A549 (cell line): Measurements from ENCODE around the gene AFAP1. TPM values are rescaled to one million over a fixed set of nuclear protein-coding genes. Genes with fewer than 3 reads are reported as not detected.

Source experiments
- ATAC-seq, 2 experiments: fragments of 200-7000 bp in 1 of 2; fragments of >200 bp in 1 of 2; cut with Nextera tagmentation in 1 of 2; cut with Tn5 transposase in 1 of 2; 3 replicates each; pipeline versions ENCODE4 v1.8.0 to v1.9.1; 2018 to 2020; ENCODE audit warnings: mild to moderate bottlenecking in 1 of 2, moderate library complexity in 1 of 2
- CTCF ChIA-PET: fragments of 300-600 bp; sonication (Branson Sonifier 250); formaldehyde crosslinking; extraction: SDS; loops from one replicate; lab custom pipeline; 2021; ENCODE audit warnings: antibody characterized with exemption, inconsistent platforms; lab: Yijun Ruan, JAX
- POLR2A ChIA-PET: fragments of 350-600 bp; formaldehyde crosslinking; extraction: SDS; loops from one replicate; lab custom pipeline; 2021; ENCODE audit warnings: antibody characterized with exemption, inconsistent platforms; lab: Yijun Ruan, JAX
- DNase-seq, 2 experiments: peaks; one replicate each; pipeline versions ENCODE4 v3.0.0 to v3.0.0-alpha.2; 2011 to 2016; ENCODE audit warnings: low read depth in 1 of 2, low spot score in 1 of 2
- FAIRE-seq: peaks from 2 replicates; lab custom pipeline; 2011; peaks lifted over from hg19 to GRCh38; lab: Jason Lieb, UNC
- H3K27ac ChIP-seq, 2 experiments: fragments of >200 bp; sonication (Bioruptor Twin); formaldehyde crosslinking; 3 replicates each; pipeline ENCODE4 v1.5.1; 2016 to 2017
- H3K4me1 ChIP-seq: fragments of >200 bp; sonication (Bioruptor Twin); formaldehyde crosslinking; 3 replicates; pipeline ENCODE4 v1.6.1; 2016
- H3K4me2 ChIP-seq: fragments of >200 bp; sonication (Bioruptor Twin); formaldehyde crosslinking; 3 replicates; pipeline ENCODE4 v1.6.1; 2016
- H3K4me3 ChIP-seq: fragments of >200 bp; sonication (Bioruptor Twin); formaldehyde crosslinking; 3 replicates; pipeline ENCODE4 v1.5.1; 2016
- H3K9me3 ChIP-seq: fragments of >200 bp; sonication (Bioruptor Twin); formaldehyde crosslinking; 3 replicates; pipeline ENCODE4 v1.6.1; 2016
- HDAC2 ChIP-seq: fragments of 200-600 bp; sonication (generic); IDR thresholded peaks from 2 replicates; pipeline ENCODE4 v1.6.1; 2016
- KDM5A ChIP-seq: fragments of 200-600 bp; sonication (generic); IDR thresholded peaks from 2 replicates; pipeline ENCODE4 v1.6.1; 2016; ENCODE audit warnings: antibody characterized with exemption, mild to moderate bottlenecking
- MYC ChIP-seq: IDR thresholded peaks from 2 replicates; pipeline ENCODE4 v1.6.1; 2012; ENCODE audit warnings: mild to moderate bottlenecking, inconsistent platforms, low read length, improper control_type of control experiment, borderline replicate concordance
- NPAS2 ChIP-seq: fragments of 250-450 bp; sonication (Bioruptor Pico); IDR thresholded peaks from 2 replicates; pipeline ENCODE4 v1.8.0; 2022; ENCODE audit warnings: mild to moderate bottlenecking, moderate library complexity, borderline replicate concordance
- PBX3 ChIP-seq: IDR thresholded peaks from 2 replicates; pipeline ENCODE4 v1.6.1; 2012
- RAD21 ChIP-seq, 2 experiments: fragments of >200 bp in 1 of 2; sonication (Bioruptor Twin) in 1 of 2; formaldehyde crosslinking in 1 of 2; IDR thresholded peaks in 1 of 2; conservative IDR thresholded peaks in 1 of 2; 2 replicates in 1 of 2; 3 replicates in 1 of 2; pipeline ENCODE4 v1.6.1; 2012 to 2018; ENCODE audit warnings: inconsistent platforms in 1 of 2
- RARB ChIP-seq: fragments of 250-450 bp; sonication (Bioruptor Pico); IDR thresholded peaks from 2 replicates; pipeline ENCODE4 v1.8.0; 2021; ENCODE audit warnings: mild to moderate bottlenecking, moderate library complexity
- REST ChIP-seq: fragments of 200-600 bp; sonication (generic); IDR thresholded peaks from 2 replicates; pipeline ENCODE4 v1.6.1; 2016; ENCODE audit warnings: antibody characterized with exemption, mild to moderate bottlenecking, moderate library complexity
- ZFP36 ChIP-seq: fragments of 450-650 bp; IDR thresholded peaks from 2 replicates; pipeline ENCODE4 v1.6.1; 2014; ENCODE audit warnings: borderline replicate concordance; ENCODE audit not compliant: partially characterized antibody
- WGBS: methylation state at CpG from one replicate; pipeline ENCODE4 v1.1.6; 2017; ENCODE audit errors: missing lambda C conversion rate; 5-methylcytosine and 5-hydroxymethylcytosine counted together
- polyA plus RNA-seq, 4 experiments: library from polyadenylated mRNA; depleted of rRNA in 3 of 4; stranded (reverse); fragments of >200 nt; fragmentation: RNase III in 1 of 4; extraction: RNeasy Plus Mini Kit Qiagen cat#74134 plus additional on column Dnase treatment in 1 of 4; gene quantifications; 2 replicates in 3 of 4; 3 replicates in 1 of 4; pipeline ENCODE4 v1.2.3, GENCODE V29; 2011 to 2017

Gene AFAP1
- polyA plus RNA-seq, 2 of the 4 experiments (the other 2 are of a cell fraction): 25.4 to 29.6 TPM

- H3K4me2 ChIP-seq: no peak overlapping the region
- TF ChIP-seq RAD21 (conservative IDR thresholded peaks at IDR 0.05 in 1 of 2, IDR thresholded peaks at IDR 0.05 in 1 of 2): no peak
- no peak for TF ChIP-seq MYC
- TF ChIP-seq HDAC2: no peak
- no peak for TF ChIP-seq PBX3
- TF ChIP-seq RARB (CRISPR knock-in tag): no peak
- no peak for TF ChIP-seq KDM5A
- TF ChIP-seq NPAS2 (CRISPR knock-in tag): no peak
- TF ChIP-seq ZFP36: no peak
- TF ChIP-seq REST: no peak
- DNase-seq (no peak), ATAC-seq (no peak), FAIRE-seq (no peak)
- 91% methylated on average over 6 of the region's 15 CpGs for WGBS
- POLR2A ChIA-PET: no interaction called here
- CTCF ChIA-PET: interaction anchor here (2.0 kb wide), 1 partner anchor 11 kb away, joined by 8 read pairs; no protein-coding TSS in a partner anchor
- H3K4me3 ChIP-seq: no peak overlapping the region
- H3K27ac ChIP-seq: no peak overlapping the region
- no peaks in the 10 kb centered on the region for H3K4me1 ChIP-seq
- H3K9me3 ChIP-seq: no peaks in the 10 kb centered on the region
These were observed 230.7 kb downstream of the AFAP1 start for GRCh38 chr4:7708981-7709380.

Other genes starting within 250 kb of the AFAP1 start
- 0.21 and 0.37 TPM in 2 replicates for gene ABLIM2, start 219.0 kb upstream of the AFAP1 start, polyA plus RNA-seq (2011; rRNA removed)
- 0.31 to 0.40 TPM (median 0.32 TPM) in 3 replicates for gene ABLIM2, start 219.0 kb upstream of the AFAP1 start, polyA plus RNA-seq (2017; fragmentation: RNase III; extraction: RNeasy Plus Mini Kit Qiagen cat#74134 plus additional on column Dnase treatment)